Measurements from ENCODE around the gene PCBP3.

- no peak for TF ChIP-seq CTCF (IDR thresholded peaks at IDR 0.05)
- TF ChIP-seq POLR2A (IDR thresholded peaks at IDR 0.05): no peak
Observed at GRCh38 chr21:45867041-45867666, 223.6 kb downstream of the PCBP3 start.
